Mesenteric fat pad (tissue), 1 donor: ENCODE results near the gene P4HA2. TPM values are rescaled to one million over a fixed set of nuclear protein-coding genes. Genes with fewer than 3 reads are reported as not detected.

ENCODE experiments used
- DNase-seq: peaks from one replicate; pipeline ENCODE4 v3.0.0-alpha.2; 2020; ENCODE audit warnings: low spot score
- total RNA-seq: library from RNA; stranded (reverse); fragmentation: NEBNext Ultra II Directional; extraction: Animal tissue kit (Norgen Biotek cat#: 25700); gene quantifications from one replicate; pipeline ENCODE4 v1.2.1, GENCODE V29; 2021
- donor health status: DM: yes; HTN: yes; CAD: no.

P4HA2 gene
- total RNA-seq, 1 donor from 2014 or later = 15.7 TPM

GRCh38 chr5:132204371-132205135 lies 23.1 kb downstream of the P4HA2 start:
- DNase-seq = no peak

- no peak for DNase-seq
Measured at GRCh38 chr5:132203916-132204315, 23.7 kb downstream of the P4HA2 start.

DNA sequence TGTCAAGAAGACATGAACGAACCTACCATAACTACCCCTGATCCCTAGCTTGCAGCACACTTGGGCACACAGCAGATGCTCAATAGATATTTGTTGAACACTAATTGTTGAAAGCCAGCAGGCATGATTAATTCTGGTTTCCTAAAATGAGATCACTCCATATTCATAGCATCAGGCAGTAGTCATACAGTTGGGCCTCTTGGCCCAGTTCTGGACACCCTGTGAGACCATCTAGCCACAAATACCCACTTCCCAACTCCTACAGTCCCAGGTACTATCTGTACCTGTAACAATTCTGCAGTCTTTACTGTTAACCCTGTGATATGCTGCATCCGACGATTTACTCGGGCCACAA lies 24.2 kb downstream of the P4HA2 start:
- DNase-seq = no peak

GRCh38 chr5:132202711-132203463 lies 24.8 kb downstream of the P4HA2 start:
- no peak for DNase-seq

- no peak for DNase-seq
Measured at GRCh38 chr5:132199116-132199680, 28.5 kb downstream of the P4HA2 start.

DNA sequence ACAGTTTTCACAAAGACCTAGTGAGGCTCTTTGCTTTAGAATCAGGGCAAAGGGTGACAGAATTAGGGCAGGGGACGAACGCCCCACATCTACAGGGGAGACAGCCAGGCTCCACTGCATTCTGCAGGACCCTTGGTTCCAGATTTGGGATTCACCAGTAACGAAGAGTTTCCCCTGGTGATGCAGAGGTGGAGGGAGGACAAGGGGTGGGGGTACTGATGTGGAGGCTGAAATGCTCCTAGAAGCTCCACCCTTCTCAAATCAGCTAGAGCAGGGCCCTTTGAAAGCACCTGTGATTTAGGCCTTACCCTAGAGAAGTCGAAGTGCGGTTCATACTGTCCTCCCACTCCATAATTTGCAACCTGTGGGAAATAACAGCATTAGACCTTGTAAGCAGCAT lies 29.1 kb downstream of the P4HA2 start:
- no peak for DNase-seq

DNA sequence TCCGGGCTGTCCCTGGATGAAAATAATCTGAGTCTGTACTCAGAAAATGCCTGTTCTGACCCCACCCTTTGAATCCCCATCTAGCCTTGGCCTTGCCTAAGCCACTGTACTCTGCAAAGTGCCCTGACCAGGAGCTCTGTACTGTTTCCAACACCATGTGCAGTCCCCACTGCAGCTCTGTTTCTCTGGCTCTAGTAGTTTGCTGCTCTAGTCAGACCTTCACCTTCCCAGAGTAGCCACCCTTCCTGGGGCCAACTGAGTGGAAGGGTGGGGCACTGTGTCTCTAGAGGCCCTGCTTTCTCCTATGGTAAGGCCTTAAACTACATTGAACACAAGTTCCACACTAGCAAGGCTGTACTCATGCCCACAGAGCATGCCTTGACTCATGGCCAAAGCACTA lies 31.9 kb downstream of the P4HA2 start:
- DNase-seq = no peak

GRCh38 chr5:132193165-132193694 lies 34.4 kb downstream of the P4HA2 start:
- no peak for DNase-seq

DNA sequence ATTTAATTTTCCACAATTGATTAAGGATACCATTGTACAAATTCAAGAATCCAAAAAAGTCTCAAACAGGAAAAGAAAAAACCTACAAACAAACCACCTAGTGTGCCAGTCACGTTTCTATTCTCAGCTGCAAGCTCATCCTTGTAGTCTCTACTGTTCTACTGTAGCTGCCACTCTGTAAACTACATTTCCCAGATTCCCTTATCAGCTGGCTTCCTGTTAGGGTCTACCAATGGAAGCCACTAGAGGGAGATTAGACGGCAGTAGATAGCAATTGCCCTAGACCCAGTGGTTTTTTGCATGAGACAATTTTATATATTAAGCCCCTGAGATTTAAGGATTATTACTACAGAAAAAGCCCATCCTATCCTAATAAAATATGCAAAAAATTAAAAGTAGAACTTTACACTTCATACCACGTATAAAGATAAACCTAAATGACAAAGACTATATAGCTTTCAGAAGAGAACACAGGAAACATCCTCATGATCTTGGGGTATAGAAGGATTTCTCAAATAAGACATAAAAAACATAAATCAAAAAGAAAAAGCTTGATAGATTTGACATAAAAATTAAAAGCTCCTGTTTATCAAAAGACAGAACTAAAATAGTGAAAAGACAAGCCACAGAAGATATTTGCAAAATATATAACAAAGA lies 37.4 kb downstream of the P4HA2 start:
- no peak for DNase-seq

DNA sequence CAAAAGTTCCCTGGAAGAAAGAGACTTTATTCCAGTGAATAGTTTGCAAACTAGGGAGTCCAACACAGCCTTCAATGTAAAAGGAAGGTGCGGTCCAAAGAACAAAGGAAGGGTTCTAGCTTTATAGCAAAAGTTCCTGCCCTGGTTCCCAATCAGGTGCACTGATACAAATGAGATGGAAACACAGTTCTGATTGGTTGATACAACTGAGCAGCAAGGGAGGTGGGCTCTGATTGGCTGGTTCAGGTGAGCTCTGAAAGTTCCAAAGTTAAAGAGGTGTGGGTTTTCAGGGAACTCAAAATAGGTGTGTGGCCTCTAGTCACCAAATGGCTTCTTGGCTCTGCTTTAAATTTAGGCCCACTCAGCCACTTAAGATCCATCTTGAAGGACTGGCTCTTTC lies 43.1 kb downstream of the P4HA2 start:
- no peak for DNase-seq

- DNase-seq = no peak
Measured at GRCh38 chr5:132183723-132184122, 43.9 kb downstream of the P4HA2 start.

- DNase-seq = no peak
Measured at GRCh38 chr5:132182359-132183040, 45.2 kb downstream of the P4HA2 start.

DNA sequence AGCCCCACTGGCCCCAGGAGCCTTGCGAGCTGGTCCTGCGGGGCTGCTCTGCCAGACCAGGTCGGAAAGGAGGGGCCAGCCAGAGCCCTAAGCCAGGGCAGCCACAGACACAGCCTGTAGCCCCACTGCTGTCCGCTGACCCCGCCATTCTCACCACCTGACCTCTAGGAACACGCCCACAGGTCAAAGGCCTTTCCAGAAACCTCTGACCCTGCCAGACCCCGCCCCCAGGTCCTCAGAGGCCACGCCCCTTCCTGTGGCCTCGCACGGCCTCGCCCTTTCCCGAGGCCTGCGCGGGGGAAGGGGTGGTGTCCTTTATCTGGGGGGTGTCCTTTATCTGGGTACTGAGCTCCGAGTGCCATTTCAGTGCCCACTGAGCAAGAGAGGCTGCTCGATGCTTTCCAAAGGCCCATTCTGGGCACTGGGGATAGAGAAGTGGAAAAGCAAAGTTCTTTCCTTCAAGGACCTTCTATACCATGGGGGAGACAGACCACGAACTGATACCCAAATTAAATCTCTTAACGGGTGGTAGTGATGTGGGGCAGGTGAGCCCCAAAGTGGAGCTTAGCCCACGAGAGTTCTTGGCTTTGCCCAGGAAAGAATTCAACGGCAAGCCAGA lies 46.5 kb downstream of the P4HA2 start:
- no peak for DNase-seq

GRCh38 chr5:132180134-132180745 lies 47.4 kb downstream of the P4HA2 start:
- no peak for DNase-seq

DNA sequence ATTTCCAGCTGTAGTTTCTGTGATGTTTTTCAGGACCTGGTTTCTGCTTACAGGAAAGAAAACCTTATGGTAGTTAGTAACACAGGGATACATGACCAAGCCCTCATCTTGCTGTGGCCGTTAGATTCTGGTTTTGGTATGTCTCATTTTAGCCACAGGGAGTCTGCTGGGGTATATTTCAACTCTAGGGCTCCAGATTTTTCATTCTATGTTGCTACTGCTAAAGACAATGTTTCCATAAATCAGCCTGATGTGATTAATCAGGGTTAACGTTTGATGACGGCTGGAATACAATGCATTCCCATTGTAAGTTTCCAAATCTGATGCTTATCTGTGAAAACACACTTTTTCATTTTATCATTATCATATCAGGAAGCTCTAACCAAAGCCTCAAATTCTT lies 48.2 kb downstream of the P4HA2 start:
- no peak for DNase-seq

DNA sequence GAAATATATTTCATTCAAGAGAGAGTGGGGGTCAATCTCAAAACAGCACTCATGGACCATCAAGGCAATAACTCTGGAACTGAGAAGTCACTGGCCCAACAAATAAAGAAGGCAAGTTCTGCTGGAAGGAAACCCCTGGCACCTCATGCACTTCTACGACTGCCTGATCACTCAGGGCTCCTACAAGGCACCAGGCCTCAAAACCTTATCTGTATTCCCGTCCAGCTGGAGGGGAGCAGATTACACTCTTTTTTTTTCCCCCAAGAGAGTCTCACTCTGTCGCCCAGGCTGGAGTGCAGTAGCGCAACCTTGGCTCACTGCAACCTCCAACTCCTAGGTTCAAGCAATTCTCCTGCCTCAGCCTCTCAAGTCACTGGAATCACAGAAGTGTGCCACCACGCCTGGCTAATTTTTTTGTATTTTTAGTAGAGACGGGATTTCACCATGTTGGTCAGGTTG lies 49.9 kb downstream of the P4HA2 start:
- no peak for DNase-seq

GRCh38 chr5:132176987-132177386 lies 50.7 kb downstream of the P4HA2 start:
- no peak for DNase-seq

DNA sequence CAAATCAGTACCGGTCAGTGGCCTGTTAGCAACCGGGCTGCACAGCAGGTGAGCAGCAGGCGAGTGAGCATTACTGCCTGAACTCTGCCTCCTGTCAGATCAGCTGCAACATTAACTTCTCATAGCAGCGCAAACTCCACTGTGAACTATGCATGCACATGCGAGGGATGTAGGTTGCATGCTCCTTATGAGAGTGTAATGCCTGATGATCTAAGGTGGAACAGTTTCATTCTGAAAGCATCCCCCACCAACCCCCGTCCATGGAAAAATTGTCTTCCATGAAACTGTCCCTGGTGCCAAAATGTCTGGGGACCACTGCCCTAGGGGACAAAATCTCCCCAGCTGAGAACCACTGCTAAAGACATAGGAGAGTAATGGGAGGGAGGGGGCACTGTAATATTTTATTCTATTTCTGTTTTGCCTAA lies 51.1 kb downstream of the P4HA2 start:
- no peak for DNase-seq

DNA sequence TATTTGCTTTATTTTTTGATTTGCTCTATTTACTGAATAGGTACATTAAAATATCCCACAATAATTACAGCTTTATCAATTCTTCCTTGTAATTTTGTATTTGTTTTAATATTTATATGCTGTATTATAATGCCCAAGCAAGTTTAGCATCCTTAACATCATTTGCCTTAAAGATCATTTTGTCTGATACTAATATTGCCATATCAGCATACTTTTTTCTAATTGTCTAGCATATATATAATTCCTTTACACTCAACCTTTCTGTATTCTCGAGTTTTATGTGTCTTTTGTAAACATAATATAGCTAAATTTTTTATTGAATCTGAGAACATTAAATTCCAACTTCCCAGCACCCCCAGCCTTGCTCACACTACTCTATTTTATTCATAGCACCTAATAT lies 64.7 kb downstream of the P4HA2 start:
- DNase-seq = no peak
